Peyer's patch (tissue), 4 donors: Measurements from ENCODE around the gene CCDC197. TPM values are rescaled to one million over a fixed set of nuclear protein-coding genes. Genes with fewer than 3 reads are reported as not detected.

Experiments used
- DNase-seq, 3 donors: peaks; one replicate each; pipeline ENCODE4 v3.0.0-alpha.2; 2017 to 2019
- H3K27ac ChIP-seq, 4 donors: fragments of 200-600 bp; sonication (generic); one replicate each; pipeline ENCODE4 v1.5.1; 2016 to 2019
- H3K27me3 ChIP-seq, 2 donors: fragments of 200-600 bp; sonication (generic); one replicate each; pipeline ENCODE4 v1.5.1; 2019
- H3K36me3 ChIP-seq, 3 donors: fragments of 200-600 bp; sonication (generic); one replicate each; pipeline ENCODE4 v1.5.1; 2016 to 2019
- H3K4me1 ChIP-seq, 4 donors: fragments of 200-600 bp; sonication (generic); one replicate each; pipeline ENCODE4 v1.5.1; 2016 to 2019
- H3K4me3 ChIP-seq, 4 donors: fragments of 200-600 bp; sonication (generic); 1 replicate in 3 of 4; 2 replicates in 1 of 4; pipeline ENCODE4 v1.5.1; 2016 to 2019; ENCODE audit warnings: mild to moderate bottlenecking in 1 of 4
- H3K9me3 ChIP-seq, 4 donors: fragments of 200-600 bp; sonication (generic); one replicate each; pipeline ENCODE4 v1.5.1; 2016 to 2019; ENCODE audit warnings: mild to moderate bottlenecking in 1 of 4
- CTCF ChIP-seq, 6 experiments: fragments of 450-650 bp in 4 of 6; fragments of 200-600 bp in 2 of 6; sonication (generic) in 1 of 6; IDR thresholded peaks; one replicate each; pipeline ENCODE4 v1.5.1; 2017 to 2019; ENCODE audit warnings: antibody characterized with exemption in 6 of 6, mild to moderate bottlenecking in 3 of 6, moderate library complexity in 1 of 6
- POLR2A ChIP-seq, 2 donors: fragments of 450-650 bp; IDR thresholded peaks; one replicate each; pipeline ENCODE4 v1.5.1; 2017; ENCODE audit warnings: antibody characterized with exemption in 2 of 2, mild to moderate bottlenecking in 2 of 2, moderate library complexity in 2 of 2
- total RNA-seq, 4 donors: library from RNA; depleted of rRNA; stranded (reverse); fragments of >200 nt; gene quantifications; one replicate each; pipeline ENCODE4 v1.1.0, GENCODE V29; 2016

The CCDC197 gene
- total RNA-seq, 4 donors from 2014 or later, result not detected

GRCh38 chr14:94040796-94041195, 43.7 kb downstream of the CCDC197 start:
- Histone ChIP-seq H3K36me3 (peaks cover 0 to 1% (median 0%) of the 10 kb centered on the region in 3 donors), H3K27me3 (no peaks in the 10 kb centered on the region), H3K27ac (no peak overlapping the region), H3K9me3 (no peaks in the 10 kb centered on the region), H3K4me1 (peaks cover 0 to 12% (median 0%) of the 10 kb centered on the region in 4 donors), H3K4me3 (no peak overlapping the region)
- no peak for DNase-seq
- TF ChIP-seq POLR2A (IDR thresholded peaks at IDR 0.05) (no peak), CTCF (IDR thresholded peaks at IDR 0.05) (no peak)

GRCh38 chr14:94041551-94042346, 44.6 kb downstream of the CCDC197 start:
- no peak for DNase-seq
- no peaks in the 10 kb centered on the region for H3K27me3 ChIP-seq
- H3K4me1 ChIP-seq, result peaks cover 0 to 12% (median 0%) of the 10 kb centered on the region in 4 donors
- H3K4me3 ChIP-seq, result no peak overlapping the region
- TF ChIP-seq POLR2A (IDR thresholded peaks at IDR 0.05) (no peak), CTCF (IDR thresholded peaks at IDR 0.05) (no peak)
- no peak overlapping the region for H3K27ac ChIP-seq
- peaks cover 0 to 11% (median 0%) of the 10 kb centered on the region in 3 donors for H3K36me3 ChIP-seq
- H3K9me3 ChIP-seq, result no peaks in the 10 kb centered on the region

- H3K4me3 ChIP-seq, result no peak overlapping the region
- H3K36me3 ChIP-seq, result peaks cover 0 to 19% (median 0%) of the 10 kb centered on the region in 3 donors
- H3K4me1 ChIP-seq, result peaks cover 0 to 12% (median 0%) of the 10 kb centered on the region in 4 donors
- no peak for DNase-seq
- TF ChIP-seq POLR2A (IDR thresholded peaks at IDR 0.05), result no peak
- TF ChIP-seq CTCF (IDR thresholded peaks at IDR 0.05), result no peak
- no peaks in the 10 kb centered on the region for H3K27me3 ChIP-seq
- H3K9me3 ChIP-seq, result no peaks in the 10 kb centered on the region
- H3K27ac ChIP-seq, result no peak overlapping the region
Observed at GRCh38 chr14:94042433-94043091, 45.5 kb downstream of the CCDC197 start.

GRCh38 chr14:94043111-94043755, 46.1 kb downstream of the CCDC197 start:
- DNase-seq, result no peak
- H3K27ac ChIP-seq, result no peak overlapping the region

More at GRCh38 chr14:94043111-94043755, 46.1 kb downstream of the CCDC197 start:
- Histone ChIP-seq H3K27me3 (no peaks in the 10 kb centered on the region), H3K4me1 (peaks cover 0 to 12% (median 0%) of the 10 kb centered on the region in 4 donors), H3K9me3 (no peaks in the 10 kb centered on the region), H3K36me3 (peaks cover 0 to 26% (median 0%) of the 10 kb centered on the region in 3 donors), H3K4me3 (no peak overlapping the region)
- TF ChIP-seq POLR2A (IDR thresholded peaks at IDR 0.05), result no peak
- TF ChIP-seq CTCF (IDR thresholded peaks at IDR 0.05), result no peak
